Glutamatergic neuron (in vitro differentiated cells): ENCODE results near the gene DMRT1. TPM values are rescaled to one million over a fixed set of nuclear protein-coding genes. Genes with fewer than 3 reads are reported as not detected.

Experiments used
- DNase-seq: peaks from one replicate; pipeline ENCODE4 v3.0.0; 2022
- H3K27ac Mint-ChIP-seq: one replicate; pipeline ENCODE4 v1.8.0; 2020; ENCODE audit warnings: mild to moderate bottlenecking, mixed read lengths, inconsistent platforms; ENCODE audit not compliant: unreplicated experiment
- H3K27me3 Mint-ChIP-seq: one replicate; pipeline ENCODE4 v1.8.0; 2020; ENCODE audit warnings: mild to moderate bottlenecking, moderate library complexity, mixed read lengths, inconsistent platforms; ENCODE audit not compliant: unreplicated experiment
- H3K36me3 Mint-ChIP-seq: one replicate; pipeline ENCODE4 v1.8.0; 2020; ENCODE audit warnings: mild to moderate bottlenecking, mixed read lengths, inconsistent platforms; ENCODE audit not compliant: unreplicated experiment
- H3K4me1 Mint-ChIP-seq: one replicate; pipeline ENCODE4 v1.8.0; 2020; ENCODE audit warnings: mild to moderate bottlenecking, low read depth, mixed read lengths, inconsistent platforms; ENCODE audit not compliant: unreplicated experiment
- H3K4me3 Mint-ChIP-seq: one replicate; pipeline ENCODE4 v1.8.0; 2020; ENCODE audit warnings: mild to moderate bottlenecking, mixed read lengths, inconsistent platforms; ENCODE audit not compliant: unreplicated experiment
- H3K9me3 Mint-ChIP-seq: one replicate; pipeline ENCODE4 v1.8.0; 2020; ENCODE audit warnings: mild to moderate bottlenecking, moderate library complexity, mixed read lengths, inconsistent platforms; ENCODE audit not compliant: unreplicated experiment
- CTCF ChIP-seq: fragments of 200-600 bp; sonication (generic); IDR thresholded peaks from one replicate; pipeline ENCODE4 v1.5.0; 2021; ENCODE audit not compliant: partially characterized antibody, unreplicated experiment
- total RNA-seq: library from RNA; stranded (reverse); fragmentation: NEBNext Ultra II Directional; extraction: Animal tissue kit (Norgen Biotek cat#: 25700); gene quantifications from one replicate; pipeline ENCODE4 v1.2.1, GENCODE V29; 2021; ENCODE audit not compliant: unreplicated experiment

DMRT1 gene
- total RNA-seq, 1 donor from 2014 or later = 0.25 TPM

- no peaks in the 10 kb centered on the region for H3K36me3 Mint-ChIP-seq
- no peak overlapping the region for H3K27ac Mint-ChIP-seq
- no peak overlapping the region for H3K4me3 Mint-ChIP-seq
- no peak for TF ChIP-seq CTCF
- no peaks in the 10 kb centered on the region for H3K4me1 Mint-ChIP-seq
- H3K27me3 Mint-ChIP-seq = no peaks in the 10 kb centered on the region
- no peak for DNase-seq
- H3K9me3 Mint-ChIP-seq = peaks cover 2% of the 10 kb centered on the region
Measured at GRCh38 chr9:800591-801150, 40.8 kb upstream of the DMRT1 start.

GRCh38 chr9:801399-802071 lies 40.0 kb upstream of the DMRT1 start:
- Mint-ChIP-seq H3K36me3 (no peaks in the 10 kb centered on the region), H3K4me1 (no peaks in the 10 kb centered on the region), H3K4me3 (no peak overlapping the region), H3K9me3 (peaks cover 2% of the 10 kb centered on the region), H3K27me3 (no peaks in the 10 kb centered on the region), H3K27ac (no peak overlapping the region)
- DNase-seq = no peak
- TF ChIP-seq CTCF = no peak

- DNase-seq = no peak
- no peaks in the 10 kb centered on the region for H3K4me1 Mint-ChIP-seq
- no peaks in the 10 kb centered on the region for H3K36me3 Mint-ChIP-seq
- H3K9me3 Mint-ChIP-seq = peaks cover 7% of the 10 kb centered on the region
- H3K4me3 Mint-ChIP-seq = no peak overlapping the region
- no peak for TF ChIP-seq CTCF
- H3K27me3 Mint-ChIP-seq = peaks cover 3% of the 10 kb centered on the region
- no peak overlapping the region for H3K27ac Mint-ChIP-seq
Measured at GRCh38 chr9:804026-804425, 37.5 kb upstream of the DMRT1 start.

- Mint-ChIP-seq H3K27me3 (peaks cover 3% of the 10 kb centered on the region), H3K36me3 (no peaks in the 10 kb centered on the region), H3K9me3 (peaks cover 7% of the 10 kb centered on the region), H3K27ac (no peak overlapping the region), H3K4me3 (no peak overlapping the region), H3K4me1 (no peaks in the 10 kb centered on the region)
- no peak for DNase-seq
- no peak for TF ChIP-seq CTCF
Measured at GRCh38 chr9:805151-805550, 36.3 kb upstream of the DMRT1 start.

GRCh38 chr9:806285-807156 lies 35.0 kb upstream of the DMRT1 start:
- Mint-ChIP-seq H3K4me3 (no peak overlapping the region), H3K9me3 (peaks cover 7% of the 10 kb centered on the region), H3K4me1 (no peaks in the 10 kb centered on the region), H3K27ac (no peak overlapping the region), H3K36me3 (no peaks in the 10 kb centered on the region), H3K27me3 (peaks cover 5% of the 10 kb centered on the region)
- peak; percentile 67 for TF ChIP-seq CTCF
- DNase-seq = no peak
